ENCODE data around the gene RFX3.

DNA sequence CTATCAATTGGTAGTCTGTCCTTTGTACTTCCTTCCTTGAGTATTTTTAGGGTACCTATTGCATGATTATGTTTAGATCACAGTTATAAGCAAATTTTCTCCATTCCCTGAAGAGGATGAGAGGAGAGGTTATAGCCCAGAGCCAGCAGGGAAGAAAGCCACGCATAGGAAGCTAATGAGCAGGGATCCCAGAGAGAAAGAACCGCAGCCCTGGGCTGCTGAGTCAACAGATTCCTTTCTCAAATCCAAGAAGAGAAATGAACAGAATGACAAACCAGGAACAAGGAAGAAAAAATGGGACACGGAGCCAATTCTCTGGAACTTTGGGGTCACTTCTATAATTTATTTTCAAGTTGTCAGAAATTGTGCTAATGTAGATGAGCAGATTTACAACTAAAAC is 284.5 kb downstream of the RFX3 start:
- no peak for TF ChIP-seq EZH2phosphoT487 (conservative IDR thresholded peaks at IDR 0.05; ENCODE audit: low read length)
- TF ChIP-seq, protein P1, sequence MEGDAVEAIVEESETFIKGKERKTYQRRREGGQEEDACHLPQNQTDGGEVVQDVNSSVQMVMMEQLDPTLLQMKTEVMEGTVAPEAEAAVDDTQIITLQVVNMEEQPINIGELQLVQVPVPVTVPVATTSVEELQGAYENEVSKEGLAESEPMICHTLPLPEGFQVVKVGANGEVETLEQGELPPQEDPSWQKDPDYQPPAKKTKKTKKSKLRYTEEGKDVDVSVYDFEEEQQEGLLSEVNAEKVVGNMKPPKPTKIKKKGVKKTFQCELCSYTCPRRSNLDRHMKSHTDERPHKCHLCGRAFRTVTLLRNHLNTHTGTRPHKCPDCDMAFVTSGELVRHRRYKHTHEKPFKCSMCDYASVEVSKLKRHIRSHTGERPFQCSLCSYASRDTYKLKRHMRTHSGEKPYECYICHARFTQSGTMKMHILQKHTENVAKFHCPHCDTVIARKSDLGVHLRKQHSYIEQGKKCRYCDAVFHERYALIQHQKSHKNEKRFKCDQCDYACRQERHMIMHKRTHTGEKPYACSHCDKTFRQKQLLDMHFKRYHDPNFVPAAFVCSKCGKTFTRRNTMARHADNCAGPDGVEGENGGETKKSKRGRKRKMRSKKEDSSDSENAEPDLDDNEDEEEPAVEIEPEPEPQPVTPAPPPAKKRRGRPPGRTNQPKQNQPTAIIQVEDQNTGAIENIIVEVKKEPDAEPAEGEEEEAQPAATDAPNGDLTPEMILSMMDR (IDR thresholded peaks at IDR 0.05; ENCODE audit: insufficient read depth, low read length, poor library complexity, severe bottlenecking): no peak

All from SU-DHL-6 (cell line).